Ovary (tissue), 9 donors: Measurements from ENCODE around the gene THBS4. TPM values are rescaled to one million over a fixed set of nuclear protein-coding genes. Genes with fewer than 3 reads are reported as not detected.

ENCODE experiments used
- DNase-seq, 5 donors: peaks; one replicate each; pipeline ENCODE4 v3.0.0-alpha.2; 2019 to 2020
- H3K27ac ChIP-seq, 2 donors: fragments of 200-600 bp; one replicate each; pipeline versions ENCODE4 v1.5.1 to v1.8.0; 2019 to 2022
- H3K27me3 ChIP-seq: fragments of 200-600 bp; one replicate; pipeline ENCODE4 v1.8.0; 2022
- H3K36me3 ChIP-seq: fragments of 200-600 bp; sonication (generic); one replicate; pipeline ENCODE4 v1.5.1; 2019
- H3K4me1 ChIP-seq: one replicate; pipeline ENCODE4 v1.8.1; 2013; ENCODE audit warnings: mild to moderate bottlenecking, moderate library complexity; ENCODE audit not compliant: insufficient read depth
- H3K4me3 ChIP-seq: fragments of 200-600 bp; sonication (generic); one replicate; pipeline ENCODE4 v1.5.1; 2017
- H3K9me3 ChIP-seq, 2 donors: fragments of 200-600 bp in 1 of 2; sonication (generic) in 1 of 2; one replicate each; pipeline versions ENCODE4 v1.5.1 to v1.8.1; 2013 to 2019; ENCODE audit warnings: mild to moderate bottlenecking in 1 of 2, moderate library complexity in 1 of 2
- CTCF ChIP-seq, 3 donors: fragments of 450-650 bp in 2 of 3; fragments of 200-600 bp in 1 of 3; IDR thresholded peaks; one replicate each; pipeline versions ENCODE4 v1.5.1 to v1.8.0; 2016 to 2022; ENCODE audit warnings: antibody characterized with exemption in 3 of 3, mild to moderate bottlenecking in 1 of 3
- EP300 ChIP-seq: sonication (generic); formaldehyde crosslinking; IDR thresholded peaks from one replicate; pipeline ENCODE4 v1.6.1; 2017; ENCODE audit warnings: antibody characterized with exemption
- POLR2A ChIP-seq: fragments of 450-650 bp; IDR thresholded peaks from one replicate; pipeline ENCODE4 v1.6.1; 2017; ENCODE audit warnings: antibody characterized with exemption, mild to moderate bottlenecking, moderate library complexity
- WGBS, 3 donors: extraction: QIAGEN DNeasy Blood & Tissue Kit in 1 of 3; methylation state at CpG; one replicate each; pipeline versions ENCODE4 v1.1.5 to v1.1.7; 2013 to 2017; 5-methylcytosine and 5-hydroxymethylcytosine counted together
- intact Hi-C, 4 donors: fragments of 100-400 bp; cut with DNase I; formaldehyde crosslinking; loops; one replicate each; pipeline versions ENCODE4 v1.11.0 to v1.15.1; 2022 to 2023
- polyA plus RNA-seq, 2 donors: library from polyadenylated mRNA; stranded (reverse); fragments of 200-250 nt in 1 of 2; fragments of 350-450 nt in 1 of 2; fragmentation: Illumina TruSeq in 1 of 2; extraction: RNeasy Lipid Tissue Mini Kit (QIAGEN cat#74804) in 1 of 2; gene quantifications; one replicate each; pipeline ENCODE4 v1.2.3, GENCODE V29; 2013 to 2014
- total RNA-seq, 7 donors: library from RNA; depleted of rRNA in 2 of 7; stranded (reverse); fragments of >200 nt in 2 of 7; fragmentation: NEBNext Ultra II Directional in 3 of 7; extraction: Animal tissue kit (Norgen Biotek cat#: 25700) in 3 of 7; gene quantifications; one replicate each; pipeline versions ENCODE4 v1.1.0 to v1.2.4, GENCODE V29; 2016 to 2023
- donor health status: DM: no; HTN: no; CAD: no; lungs with moderate emphysema.
- donor health status: DM: no; HTN: no; CAD: no.
- donor health status: Bipolar disorder and iron deficiency.
- donor health status: DM: yes; HTN: yes; CAD: no.
- donor health status: DM: no; HTN: no; CAD: no.
- donor health status: DM: yes; HTN: yes; CAD: no.

The THBS4 gene
- total and polyA plus RNA-seq, 9 donors: 1.9 to 89.6 (median 5.1) TPM

- intact Hi-C loops: no loop called here
- no peak for DNase-seq
- 42 to 56% (median 46%) methylated on average over 5 of the region's 5 CpGs for WGBS, 3 donors
- Histone ChIP-seq H3K4me1 (no peaks in the 10 kb centered on the region), H3K27ac (no peak overlapping the region), H3K9me3 (no peaks in the 10 kb centered on the region), H3K4me3 (no peak overlapping the region), H3K36me3 (no peaks in the 10 kb centered on the region), H3K27me3 (no peaks in the 10 kb centered on the region)
- no peak for TF ChIP-seq POLR2A
- TF ChIP-seq CTCF (IDR thresholded peaks at IDR 0.05): no peak
- no peak for TF ChIP-seq EP300
Measured at GRCh38 chr5:80010754-80011392, 24.3 kb upstream of the THBS4 start.

- TF ChIP-seq CTCF (IDR thresholded peaks at IDR 0.05) (no peak), EP300 (no peak), POLR2A (no peak)
- H3K4me1 ChIP-seq: no peaks in the 10 kb centered on the region
- H3K36me3 ChIP-seq: no peaks in the 10 kb centered on the region
- no peaks in the 10 kb centered on the region for H3K27me3 ChIP-seq
- no peak overlapping the region for H3K4me3 ChIP-seq
- DNase-seq: no peak
- intact Hi-C loops: no loop called here
- no peak overlapping the region for H3K27ac ChIP-seq
- no peaks in the 10 kb centered on the region for H3K9me3 ChIP-seq
- WGBS, 3 donors: 80 to 84% (median 84%) methylated on average over 2 of the region's 2 CpGs
Measured at GRCh38 chr5:80025069-80025468, 10.1 kb upstream of the THBS4 start.

GRCh38 chr5:80026841-80027240 lies 8.3 kb upstream of the THBS4 start:
- no peak for DNase-seq
- Histone ChIP-seq H3K9me3 (no peaks in the 10 kb centered on the region), H3K27me3 (no peaks in the 10 kb centered on the region), H3K36me3 (no peaks in the 10 kb centered on the region), H3K4me3 (no peak overlapping the region), H3K4me1 (no peaks in the 10 kb centered on the region), H3K27ac (no peak overlapping the region)
- intact Hi-C loops: no loop called here
- TF ChIP-seq POLR2A (no peak), CTCF (IDR thresholded peaks at IDR 0.05) (no peak)

GRCh38 chr5:80031109-80031508 lies 4.0 kb upstream of the THBS4 start:
- DNase-seq: no peak
- Histone ChIP-seq H3K4me3 (no peak overlapping the region), H3K36me3 (no peaks in the 10 kb centered on the region), H3K27me3 (no peaks in the 10 kb centered on the region), H3K27ac (no peak overlapping the region), H3K4me1 (no peaks in the 10 kb centered on the region), H3K9me3 (no peaks in the 10 kb centered on the region)
- no peak for TF ChIP-seq EP300
- TF ChIP-seq POLR2A: no peak
- TF ChIP-seq CTCF (IDR thresholded peaks at IDR 0.05): no peak
- intact Hi-C loops: no loop called here
- WGBS, 3 donors: 82 to 85% (median 82%) methylated on average over 1 of the region's 1 CpG
